Activated CD4-positive, alpha-beta memory T cell treated with anti-CD3 and anti-CD28 coated beads for 36 hours (primary cell): ENCODE measurements around the gene ITIH5. TPM values are rescaled to one million over a fixed set of nuclear protein-coding genes. Genes with fewer than 3 reads are reported as not detected.

Experiments
- CTCF ChIA-PET: fragments of 350-600 bp; sonication (Branson Sonifier 250); formaldehyde crosslinking; loops from one replicate; lab custom pipeline; 2021; ENCODE audit warnings: antibody characterized with exemption, inconsistent platforms; lab: Charles Lee
- POLR2A ChIA-PET: fragments of 350-600 bp; sonication (Branson Sonifier 250); formaldehyde crosslinking; loops from one replicate; lab custom pipeline; 2021; ENCODE audit warnings: antibody characterized with exemption; lab: Charles Lee
- DNase-seq: peaks from one replicate; pipeline ENCODE4 v3.0.0-alpha.2; 2020
- H3K27ac Mint-ChIP-seq: one replicate; pipeline ENCODE4 v1.8.0; 2021; ENCODE audit warnings: mixed read lengths
- H3K27me3 Mint-ChIP-seq: one replicate; pipeline ENCODE4 v1.8.0; 2021; ENCODE audit warnings: mixed read lengths
- H3K36me3 Mint-ChIP-seq: one replicate; pipeline ENCODE4 v1.8.0; 2021; ENCODE audit warnings: mixed read lengths
- H3K4me1 Mint-ChIP-seq: one replicate; pipeline ENCODE4 v1.8.0; 2021; ENCODE audit warnings: low read depth, mixed read lengths
- H3K4me3 Mint-ChIP-seq: one replicate; pipeline ENCODE4 v1.8.0; 2021; ENCODE audit warnings: mild to moderate bottlenecking, mixed read lengths
- H3K9me3 Mint-ChIP-seq: one replicate; pipeline ENCODE4 v1.8.0; 2021; ENCODE audit warnings: mixed read lengths
- intact Hi-C: fragments of 100-400 bp; cut with micrococcal nuclease; formaldehyde crosslinking; loops from one replicate; pipeline ENCODE4 v1.15.1; 2023
- total RNA-seq, 2 experiments: library from RNA; stranded (reverse); gene quantifications; one replicate each; pipeline ENCODE4 v1.2.3, GENCODE V29; 2021

ITIH5 gene
- total RNA-seq, 2 experiments from 2014 or later, result not detected

DNA sequence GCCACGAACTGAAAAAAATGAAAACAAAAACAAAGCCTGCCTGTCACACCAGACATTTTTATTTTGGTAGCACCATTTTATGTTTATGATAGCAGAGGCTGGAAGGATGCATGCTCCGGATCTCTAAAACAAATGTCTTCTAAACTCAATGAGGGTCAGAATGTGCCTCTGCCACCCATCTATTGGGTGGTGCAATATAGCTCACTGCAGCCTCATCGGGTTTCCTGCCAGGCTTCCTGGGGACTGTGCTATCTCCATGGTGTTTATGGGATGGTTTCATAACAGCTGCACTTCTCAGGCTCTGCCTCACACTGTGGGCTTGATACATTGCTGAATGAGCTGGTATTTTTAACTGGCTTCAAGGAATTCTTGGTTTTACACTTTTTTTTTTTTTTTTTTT lies 94.4 kb downstream of the ITIH5 start:
- POLR2A ChIA-PET, result no interaction called here
- Mint-ChIP-seq H3K27ac (no peak overlapping the region), H3K36me3 (no peaks in the 10 kb centered on the region), H3K4me3 (no peak overlapping the region), H3K27me3 (peaks cover 4% of the 10 kb centered on the region), H3K4me1 (no peaks in the 10 kb centered on the region), H3K9me3 (no peaks in the 10 kb centered on the region)
- intact Hi-C loops, result no loop called here
- CTCF ChIA-PET, result interaction anchor here (0.6 kb wide), 1 partner anchor 45 kb away, joined by 3 read pairs; no protein-coding TSS in a partner anchor
- no peak for DNase-seq

DNA sequence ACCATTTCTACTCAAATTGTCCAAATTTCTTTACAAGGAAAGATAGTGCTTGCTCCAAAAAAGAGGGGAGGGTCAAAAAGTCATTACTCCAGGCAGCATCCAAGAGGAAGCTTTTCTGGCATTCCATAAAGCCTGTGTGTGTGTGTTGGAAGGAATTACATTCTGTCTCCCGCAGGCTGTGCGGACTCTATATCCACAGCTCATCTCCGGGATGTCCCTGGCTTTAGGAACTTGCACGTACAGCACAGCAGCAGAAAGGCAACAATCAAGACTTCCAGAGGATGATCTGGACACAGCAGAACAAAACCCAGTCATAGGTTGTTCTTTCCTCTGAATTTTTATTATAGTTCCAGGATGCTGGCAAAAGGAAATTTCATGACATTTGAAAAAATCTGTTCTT lies 94.8 kb downstream of the ITIH5 start:
- H3K4me3 Mint-ChIP-seq, result no peak overlapping the region
- no peaks in the 10 kb centered on the region for H3K9me3 Mint-ChIP-seq
- ChIA-PET CTCF (interaction anchor here (0.6 kb wide), 1 partner anchor 44 kb away, joined by 3 read pairs; no protein-coding TSS in a partner anchor), POLR2A (no interaction called here)
- intact Hi-C loops, result no loop called here
- no peaks in the 10 kb centered on the region for H3K4me1 Mint-ChIP-seq
- peaks cover 4% of the 10 kb centered on the region for H3K27me3 Mint-ChIP-seq
- H3K27ac Mint-ChIP-seq, result no peak overlapping the region
- no peak for DNase-seq
- H3K36me3 Mint-ChIP-seq, result no peaks in the 10 kb centered on the region

DNA sequence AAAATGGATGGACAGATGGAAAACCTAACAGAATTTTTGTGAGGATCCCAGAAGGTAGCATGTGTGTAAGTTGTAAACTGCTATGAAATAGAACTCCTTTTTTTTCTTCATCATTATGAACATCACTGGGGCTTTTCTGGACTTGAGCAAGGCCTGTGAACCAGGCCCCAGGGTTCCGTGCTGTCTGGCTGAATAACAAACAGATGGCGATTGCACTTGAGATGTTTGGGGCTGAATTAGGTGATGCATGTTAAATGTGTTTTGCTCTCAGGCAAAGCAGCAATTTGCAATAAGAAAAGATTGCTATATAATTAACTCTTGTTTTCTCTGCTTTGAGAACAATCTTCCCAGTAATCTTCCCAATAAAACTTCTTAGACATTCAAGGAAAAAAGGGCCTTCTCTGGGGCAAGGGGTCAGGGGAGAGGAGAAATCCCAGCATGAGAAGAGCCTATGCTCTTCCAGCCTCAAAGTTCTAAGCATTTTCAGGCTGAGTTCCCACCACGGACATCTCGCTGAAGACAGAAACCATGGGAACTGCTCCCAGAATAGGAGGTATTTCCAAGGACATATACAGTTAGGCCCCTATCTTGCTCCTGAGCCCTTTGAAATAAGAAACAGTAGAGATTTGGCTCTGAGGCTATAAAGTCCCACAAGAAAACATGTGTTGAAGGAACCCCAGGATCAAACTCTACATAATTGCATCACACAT lies 98.7 kb downstream of the ITIH5 start:
- ChIA-PET CTCF (no interaction called here), POLR2A (no interaction called here)
- Mint-ChIP-seq H3K4me3 (no peak overlapping the region), H3K27me3 (peaks cover 2% of the 10 kb centered on the region), H3K27ac (no peak overlapping the region), H3K36me3 (no peaks in the 10 kb centered on the region), H3K4me1 (no peaks in the 10 kb centered on the region), H3K9me3 (no peaks in the 10 kb centered on the region)
- no peak for DNase-seq
- intact Hi-C loops, result no loop called here

DNA sequence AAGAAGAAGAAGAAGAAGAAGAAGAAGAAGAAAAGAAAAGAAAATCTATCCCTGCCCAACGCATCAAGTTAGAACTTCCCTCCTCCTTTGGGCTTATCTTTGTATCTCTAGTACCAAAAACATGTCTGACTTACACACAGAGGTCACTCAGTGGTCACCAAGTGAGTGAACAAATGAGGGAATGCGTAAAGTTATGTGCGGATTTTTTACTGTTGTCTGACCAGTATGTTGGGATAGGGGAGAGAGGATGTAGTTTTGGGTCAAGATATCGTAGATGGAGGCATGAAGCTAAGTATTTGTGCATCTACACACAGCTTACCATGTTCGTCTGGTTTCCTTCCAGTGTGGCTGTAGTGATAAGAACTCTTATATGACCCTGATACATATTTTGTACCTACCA lies 99.9 kb downstream of the ITIH5 start:
- POLR2A ChIA-PET, result no interaction called here
- H3K9me3 Mint-ChIP-seq, result no peaks in the 10 kb centered on the region
- no peaks in the 10 kb centered on the region for H3K36me3 Mint-ChIP-seq
- intact Hi-C loops, result no loop called here
- CTCF ChIA-PET, result interaction anchor here (0.6 kb wide), 1 partner anchor 39 kb away, joined by 4 read pairs; no protein-coding TSS in a partner anchor
- DNase-seq, result no peak
- H3K27ac Mint-ChIP-seq, result no peak overlapping the region
- H3K27me3 Mint-ChIP-seq, result no peaks in the 10 kb centered on the region
- no peaks in the 10 kb centered on the region for H3K4me1 Mint-ChIP-seq
- H3K4me3 Mint-ChIP-seq, result no peak overlapping the region

DNA sequence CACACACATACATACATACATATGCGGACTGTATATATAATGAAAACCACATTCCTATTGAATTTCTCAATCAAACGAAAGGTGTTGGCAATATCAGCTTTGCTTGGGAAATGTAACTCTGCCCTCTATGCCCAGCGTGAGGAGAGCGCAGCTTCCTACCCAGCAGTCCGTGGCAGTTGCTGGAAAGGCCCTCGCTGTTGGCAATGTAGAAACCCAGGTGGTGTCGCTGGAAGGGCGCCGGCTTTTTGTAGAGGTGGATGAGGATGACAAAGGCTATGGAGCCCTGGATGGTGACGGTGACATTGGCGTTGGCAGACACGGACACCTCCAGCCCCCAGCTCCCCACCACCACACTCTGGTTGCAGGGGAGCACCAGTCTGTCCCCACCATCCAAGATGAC lies 100.9 kb downstream of the ITIH5 start:
- Mint-ChIP-seq H3K9me3 (no peaks in the 10 kb centered on the region), H3K27ac (no peak overlapping the region), H3K36me3 (no peaks in the 10 kb centered on the region), H3K27me3 (no peaks in the 10 kb centered on the region), H3K4me3 (no peak overlapping the region), H3K4me1 (no peaks in the 10 kb centered on the region)
- no peak for DNase-seq
- CTCF ChIA-PET, result no interaction called here
- intact Hi-C loops, result no loop called here
- POLR2A ChIA-PET, result no interaction called here

DNA sequence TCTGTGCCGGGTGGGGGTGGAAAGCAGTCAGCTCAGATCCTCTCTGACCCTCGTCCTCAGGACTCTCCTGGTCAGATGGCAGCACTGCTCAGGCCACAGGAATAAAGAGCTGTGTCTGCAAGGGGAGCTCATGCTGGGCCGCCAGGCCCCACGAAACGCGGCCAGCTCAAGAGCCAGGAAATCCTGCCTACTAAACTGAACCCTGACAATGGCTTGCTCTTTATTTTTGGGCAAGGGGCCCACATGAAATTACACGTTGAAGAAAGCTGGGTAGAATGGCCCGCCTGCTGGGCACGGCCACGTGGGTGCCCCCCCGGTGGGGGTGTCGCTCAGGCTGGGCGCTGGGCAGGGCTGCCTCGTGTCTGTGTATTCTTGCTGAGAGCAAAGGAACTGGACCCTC lies 103.0 kb downstream of the ITIH5 start:
- no peaks in the 10 kb centered on the region for H3K36me3 Mint-ChIP-seq
- H3K27me3 Mint-ChIP-seq, result no peaks in the 10 kb centered on the region
- H3K4me1 Mint-ChIP-seq, result no peaks in the 10 kb centered on the region
- DNase-seq, result no peak
- H3K27ac Mint-ChIP-seq, result no peak overlapping the region
- no peaks in the 10 kb centered on the region for H3K9me3 Mint-ChIP-seq
- ChIA-PET POLR2A (no interaction called here), CTCF (interaction anchor here (2.5 kb wide), 1 partner anchor 124 kb away, joined by 11 read pairs; no protein-coding TSS in a partner anchor)
- intact Hi-C loops, result no loop called here
- H3K4me3 Mint-ChIP-seq, result no peak overlapping the region

DNA sequence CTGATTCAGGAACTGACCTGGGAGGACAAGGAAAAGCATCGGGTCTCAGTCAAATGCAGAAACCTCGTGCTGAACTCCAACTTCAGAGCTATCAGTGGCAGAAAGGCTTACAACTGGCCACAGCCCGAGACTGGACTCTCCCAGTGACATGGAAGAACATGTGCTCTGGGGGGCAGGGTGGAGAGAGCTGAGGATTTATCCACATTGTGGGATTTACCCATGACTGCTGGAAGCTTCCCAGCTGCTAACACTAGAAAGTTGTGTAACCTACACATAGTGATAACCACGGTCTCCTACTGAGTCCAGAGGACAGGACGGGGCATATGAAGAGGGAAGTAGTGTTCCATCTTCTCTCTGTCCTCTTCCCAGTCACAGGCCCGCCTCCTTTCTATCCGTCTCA lies 103.4 kb downstream of the ITIH5 start:
- ChIA-PET POLR2A (no interaction called here), CTCF (interaction anchor here (2.5 kb wide), 1 partner anchor 124 kb away, joined by 11 read pairs; no protein-coding TSS in a partner anchor)
- Mint-ChIP-seq H3K36me3 (no peaks in the 10 kb centered on the region), H3K27me3 (no peaks in the 10 kb centered on the region), H3K27ac (no peak overlapping the region), H3K9me3 (no peaks in the 10 kb centered on the region), H3K4me1 (no peaks in the 10 kb centered on the region), H3K4me3 (no peak overlapping the region)
- no peak for DNase-seq
- intact Hi-C loops, result no loop called here

DNA sequence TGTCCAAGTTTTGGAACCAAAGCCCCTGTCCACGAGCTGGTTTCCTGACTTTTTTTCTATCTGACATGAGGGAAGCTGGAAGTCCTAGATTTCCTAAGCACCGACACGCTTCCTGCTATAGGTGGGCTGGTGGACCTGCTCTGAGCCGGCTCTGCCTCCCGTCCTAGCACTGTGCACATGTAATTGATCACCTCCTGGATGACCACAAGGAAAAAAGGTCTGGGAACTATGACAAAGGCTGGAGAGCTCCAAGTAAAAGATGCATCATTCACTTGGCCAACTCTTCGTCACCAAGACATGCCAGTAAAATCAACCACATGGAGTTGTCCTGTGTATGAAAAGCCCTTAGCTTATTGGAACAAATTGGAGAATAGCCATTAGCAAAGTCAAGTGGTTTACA lies 104.8 kb downstream of the ITIH5 start:
- no peak overlapping the region for H3K4me3 Mint-ChIP-seq
- H3K4me1 Mint-ChIP-seq, result no peaks in the 10 kb centered on the region
- no peaks in the 10 kb centered on the region for H3K36me3 Mint-ChIP-seq

DNA sequence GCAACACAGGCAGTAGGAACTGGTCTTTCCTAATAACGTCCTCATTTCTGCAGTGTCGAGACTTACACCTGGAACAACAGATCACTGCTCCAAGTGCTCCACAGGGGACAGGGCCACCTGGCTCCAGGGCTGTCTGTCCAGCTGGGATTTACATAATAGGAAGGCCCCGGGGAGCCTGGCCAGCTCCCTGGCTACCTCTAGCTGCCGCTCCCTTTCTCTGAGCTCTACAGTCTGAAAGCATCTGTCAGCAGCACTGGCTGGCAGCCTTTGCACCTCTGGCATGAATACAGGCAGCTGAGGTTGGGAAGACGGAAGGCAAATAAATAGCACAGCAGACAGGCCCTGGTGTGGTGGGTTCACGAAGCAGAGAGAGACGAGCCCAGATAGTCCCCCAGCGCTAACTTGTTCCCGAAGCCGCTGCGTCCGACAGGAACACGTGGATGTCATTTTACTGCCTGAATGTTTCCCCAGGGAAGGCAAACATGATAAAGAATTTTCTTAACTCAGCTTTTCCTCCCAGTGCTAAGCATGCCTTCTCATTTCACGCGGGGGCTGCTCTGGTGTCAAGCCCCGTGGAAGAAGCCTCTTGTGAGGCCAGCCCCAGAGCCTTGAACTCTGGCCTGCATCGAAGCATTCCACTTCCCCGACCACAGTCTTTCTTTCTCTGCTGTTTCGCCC lies 105.4 kb downstream of the ITIH5 start:
- DNase-seq, result no peak
- H3K4me1 Mint-ChIP-seq, result no peaks in the 10 kb centered on the region
- H3K4me3 Mint-ChIP-seq, result no peak overlapping the region
- H3K9me3 Mint-ChIP-seq, result no peaks in the 10 kb centered on the region
- no peaks in the 10 kb centered on the region for H3K36me3 Mint-ChIP-seq
- H3K27ac Mint-ChIP-seq, result no peak overlapping the region
- ChIA-PET POLR2A (no interaction called here), CTCF (interaction anchor here (1.3 to 2.5 kb wide), 2 partner anchors 36 to 126 kb away, joined by 4 to 11 read pairs; no protein-coding TSS in a partner anchor)
- intact Hi-C loops, result no loop called here
- peaks cover 10% of the 10 kb centered on the region for H3K27me3 Mint-ChIP-seq

More for the DNA sequence above, 104.8 kb downstream of the ITIH5 start:
- DNase-seq, result no peak
- no peak overlapping the region for H3K27ac Mint-ChIP-seq
- H3K27me3 Mint-ChIP-seq, result peaks cover 7% of the 10 kb centered on the region
- intact Hi-C loops, result no loop called here
- H3K9me3 Mint-ChIP-seq, result no peaks in the 10 kb centered on the region
- ChIA-PET CTCF (interaction anchor here (1.3 to 2.5 kb wide), 2 partner anchors 37 to 125 kb away, joined by 4 to 11 read pairs; no protein-coding TSS in a partner anchor), POLR2A (no interaction called here)

DNA sequence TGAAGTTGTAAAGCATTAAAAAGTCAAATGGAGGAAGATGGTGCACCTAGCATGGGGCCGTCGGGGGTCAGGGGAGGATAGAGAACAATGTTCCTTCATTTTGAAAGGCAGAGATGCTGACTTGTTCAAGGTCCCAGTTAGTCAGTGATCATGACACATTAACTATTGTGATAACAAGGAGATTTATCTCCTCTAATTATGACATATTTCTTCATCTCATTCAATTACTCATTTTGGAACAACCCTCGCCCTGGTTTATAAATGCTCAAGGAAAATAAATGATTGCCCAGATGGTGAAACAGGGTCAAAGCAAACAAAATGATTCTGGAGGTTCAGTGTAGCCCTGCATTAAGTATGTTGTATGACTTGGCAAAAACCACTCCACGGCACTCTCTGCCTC lies 106.2 kb downstream of the ITIH5 start:
- H3K4me3 Mint-ChIP-seq, result no peak overlapping the region
- H3K9me3 Mint-ChIP-seq, result no peaks in the 10 kb centered on the region

DNA sequence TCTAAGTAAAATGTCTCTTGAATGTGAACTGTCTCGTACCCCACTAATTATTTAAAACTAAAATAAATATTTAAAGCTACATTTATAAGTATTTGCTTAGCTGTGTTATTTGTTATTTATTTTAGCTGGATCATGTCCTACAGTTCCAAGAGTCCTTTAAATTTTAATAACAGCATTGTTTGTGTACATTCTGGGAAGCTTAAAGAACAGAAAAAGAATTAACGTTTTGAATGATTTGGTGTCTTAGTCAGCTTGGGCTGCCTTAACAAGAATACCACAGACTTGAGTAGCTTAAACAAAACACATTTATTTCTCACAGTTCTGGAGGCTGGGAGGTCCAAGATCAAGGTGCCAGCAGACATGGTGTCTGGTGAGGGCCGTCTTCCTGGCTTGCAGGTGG lies 107.4 kb downstream of the ITIH5 start:
- intact Hi-C loops, result no loop called here
- no peak overlapping the region for H3K4me3 Mint-ChIP-seq
- POLR2A ChIA-PET, result no interaction called here
- H3K9me3 Mint-ChIP-seq, result no peaks in the 10 kb centered on the region
- H3K4me1 Mint-ChIP-seq, result no peaks in the 10 kb centered on the region
- peaks cover 12% of the 10 kb centered on the region for H3K27me3 Mint-ChIP-seq
- DNase-seq, result no peak
- no peak overlapping the region for H3K27ac Mint-ChIP-seq
- no peaks in the 10 kb centered on the region for H3K36me3 Mint-ChIP-seq
- CTCF ChIA-PET, result interaction anchor here (2.7 kb wide), 1 partner anchor 34 kb away, joined by 8 read pairs; no protein-coding TSS in a partner anchor

More for the DNA sequence above, 106.2 kb downstream of the ITIH5 start:
- CTCF ChIA-PET, result no interaction called here
- Mint-ChIP-seq H3K27ac (no peak overlapping the region), H3K36me3 (no peaks in the 10 kb centered on the region), H3K4me1 (no peaks in the 10 kb centered on the region), H3K27me3 (peaks cover 10% of the 10 kb centered on the region)
- POLR2A ChIA-PET, result no interaction called here
- intact Hi-C loops, result no loop called here
- DNase-seq, result no peak

DNA sequence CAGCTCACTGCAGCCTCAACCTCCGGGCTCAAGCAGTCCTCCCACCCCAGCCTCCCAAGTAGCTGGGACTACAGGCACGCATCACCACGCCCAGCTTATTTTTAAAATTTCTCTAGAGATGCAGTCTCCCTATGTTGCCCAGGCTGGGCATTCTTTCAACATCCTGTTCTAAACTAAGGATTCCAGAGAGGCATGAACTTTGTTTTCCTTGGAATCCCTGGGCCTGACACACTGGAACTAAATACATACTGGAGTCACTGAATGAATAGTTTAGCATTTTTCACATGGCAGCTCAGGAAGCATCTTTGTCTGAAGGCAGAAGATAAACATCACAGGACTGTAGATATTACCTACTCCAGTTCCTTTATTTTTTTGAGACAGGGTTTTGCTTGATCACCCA lies 108.7 kb downstream of the ITIH5 start:
- Mint-ChIP-seq H3K4me1 (no peaks in the 10 kb centered on the region), H3K9me3 (no peaks in the 10 kb centered on the region), H3K36me3 (no peaks in the 10 kb centered on the region), H3K27ac (no peak overlapping the region), H3K4me3 (no peak overlapping the region), H3K27me3 (peaks cover 12% of the 10 kb centered on the region)
- ChIA-PET POLR2A (no interaction called here), CTCF (interaction anchor here (2.7 kb wide), 1 partner anchor 33 kb away, joined by 8 read pairs; no protein-coding TSS in a partner anchor)
- intact Hi-C loops, result no loop called here
- no peak for DNase-seq
